ENCODE data around the gene SLC16A9.
A peak's percentile ranks its signal among the peaks of the same experiment; 100 is the strongest.

Gene SLC16A9

GRCh38 chr10:59628456-59628855 is 81.2 kb downstream of the SLC16A9 start:
- DNase-seq (ENCODE audit: low spot score) = no peak

- no peak for DNase-seq (ENCODE audit: low spot score)
Measured at GRCh38 chr10:59627366-59628018, 82.2 kb downstream of the SLC16A9 start.

GRCh38 chr10:59626523-59626869 is 83.2 kb downstream of the SLC16A9 start:
- DNase-seq (ENCODE audit: low spot score) = no peak

DNA sequence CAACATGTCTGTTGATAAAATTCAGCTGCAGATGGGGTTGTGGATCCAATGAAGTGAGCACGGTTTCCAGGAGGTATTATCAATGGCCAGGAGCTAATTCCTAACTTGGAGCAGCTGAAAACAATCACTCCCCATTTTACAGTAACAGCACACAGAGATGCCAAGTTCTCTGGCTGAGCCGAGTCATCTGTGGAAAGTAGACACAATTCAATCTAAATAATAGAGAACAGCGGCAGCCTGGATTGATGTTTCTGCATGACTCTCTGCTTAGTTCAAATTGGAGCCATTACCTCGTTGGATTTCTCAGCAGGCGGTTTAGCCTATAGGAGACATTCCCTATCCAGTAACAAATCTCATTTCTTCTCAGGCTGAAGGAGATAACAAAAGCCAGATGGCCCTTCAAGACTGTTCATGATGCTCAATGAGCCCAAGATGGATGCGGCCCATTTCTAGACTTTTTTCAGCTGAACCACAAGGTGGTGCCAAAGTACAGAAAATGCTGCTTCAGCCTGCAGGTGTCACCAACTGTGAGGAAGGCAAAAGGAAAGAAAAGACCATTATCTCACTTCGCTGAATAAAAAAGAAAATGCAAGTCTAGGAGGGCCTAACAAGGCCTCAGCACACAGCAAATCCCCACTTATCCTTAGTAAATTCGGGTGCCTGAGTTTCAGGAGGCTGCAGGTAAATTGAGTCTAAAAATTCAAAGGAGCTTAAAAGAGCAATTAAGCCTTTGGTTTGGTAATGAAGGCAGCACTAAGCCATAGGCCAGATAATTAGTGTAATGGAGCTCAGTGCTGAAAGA is 83.7 kb downstream of the SLC16A9 start:
- DNase-seq (ENCODE audit: low spot score) = peak; percentile 91

- no peak for DNase-seq (ENCODE audit: low spot score)
Measured at GRCh38 chr10:59624951-59625350, 84.7 kb downstream of the SLC16A9 start.

DNA sequence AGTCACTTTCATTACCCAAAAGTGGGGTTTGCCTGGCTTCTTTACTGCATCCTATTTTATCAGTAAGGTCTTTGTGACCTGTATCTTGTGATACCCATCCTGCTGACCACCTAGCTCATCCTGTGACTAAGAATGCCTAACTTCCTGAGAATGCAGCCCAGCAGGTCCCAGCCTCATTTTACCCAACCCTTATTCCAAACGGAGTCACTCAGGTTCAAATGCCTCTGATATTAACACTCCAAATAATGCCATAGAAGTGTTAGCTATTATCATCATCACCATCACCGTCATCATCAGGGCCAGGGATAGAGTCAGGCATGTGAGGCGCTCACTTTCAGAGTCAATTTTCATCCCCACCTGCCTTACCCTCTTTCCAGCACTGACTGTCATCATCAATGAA is 85.5 kb downstream of the SLC16A9 start:
- no peak for DNase-seq (ENCODE audit: low spot score)

- DNase-seq (ENCODE audit: low spot score) = no peak
Measured at GRCh38 chr10:59623133-59624121, 86.2 kb downstream of the SLC16A9 start.

GRCh38 chr10:59622320-59623132 is 87.1 kb downstream of the SLC16A9 start:
- peak; percentile 63 for DNase-seq (ENCODE audit: low spot score)

DNA sequence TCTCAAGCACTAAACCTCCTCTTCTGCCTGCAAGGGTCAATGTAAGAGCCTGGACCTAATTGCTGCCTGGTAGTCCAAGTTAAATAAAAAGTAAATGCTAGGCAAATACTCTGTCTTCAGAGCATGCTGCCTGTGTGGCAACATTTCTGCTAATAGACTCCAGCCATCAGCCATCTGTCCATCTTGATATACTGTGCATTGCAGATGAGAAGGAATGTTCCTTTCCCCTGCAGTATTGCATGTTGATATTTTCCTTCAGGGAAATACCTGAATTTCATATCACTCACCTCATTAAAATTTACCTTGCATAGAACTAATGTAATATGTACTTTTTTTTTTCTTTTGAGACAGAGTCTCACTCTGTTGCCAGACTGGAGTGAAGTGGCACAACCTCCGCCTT is 87.9 kb downstream of the SLC16A9 start:
- DNase-seq (ENCODE audit: low spot score) = no peak

- no peak for DNase-seq (ENCODE audit: low spot score)
Measured at GRCh38 chr10:59618666-59619065, 91.0 kb downstream of the SLC16A9 start.

DNA sequence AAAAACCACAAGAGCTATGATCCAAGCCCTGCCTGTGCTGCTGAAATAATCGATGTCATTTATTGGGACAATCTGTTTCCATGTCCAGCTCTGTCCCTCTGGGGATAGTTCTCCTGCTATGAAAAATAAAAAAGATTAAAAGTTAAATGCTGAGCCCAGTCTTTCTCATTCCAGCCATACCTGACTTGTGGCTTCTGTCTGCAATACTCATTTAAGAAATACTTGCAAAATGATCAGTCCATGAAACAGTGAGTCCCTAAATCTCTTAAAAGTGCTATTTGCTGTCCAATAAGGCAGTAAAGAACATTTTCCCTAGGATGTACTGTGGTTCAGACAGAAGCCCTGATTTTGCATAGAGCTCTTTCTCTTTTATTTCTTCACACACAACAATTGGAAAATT is 91.7 kb downstream of the SLC16A9 start:
- DNase-seq (ENCODE audit: low spot score) = no peak

GRCh38 chr10:59611048-59611447 is 98.6 kb downstream of the SLC16A9 start:
- DNase-seq (ENCODE audit: low spot score) = no peak

GRCh38 chr10:59607970-59608369 is 101.7 kb downstream of the SLC16A9 start:
- DNase-seq (ENCODE audit: low spot score) = no peak

- peak; percentile 48 for DNase-seq (ENCODE audit: low spot score)
Measured at GRCh38 chr10:59606551-59606961, 103.1 kb downstream of the SLC16A9 start.

DNA sequence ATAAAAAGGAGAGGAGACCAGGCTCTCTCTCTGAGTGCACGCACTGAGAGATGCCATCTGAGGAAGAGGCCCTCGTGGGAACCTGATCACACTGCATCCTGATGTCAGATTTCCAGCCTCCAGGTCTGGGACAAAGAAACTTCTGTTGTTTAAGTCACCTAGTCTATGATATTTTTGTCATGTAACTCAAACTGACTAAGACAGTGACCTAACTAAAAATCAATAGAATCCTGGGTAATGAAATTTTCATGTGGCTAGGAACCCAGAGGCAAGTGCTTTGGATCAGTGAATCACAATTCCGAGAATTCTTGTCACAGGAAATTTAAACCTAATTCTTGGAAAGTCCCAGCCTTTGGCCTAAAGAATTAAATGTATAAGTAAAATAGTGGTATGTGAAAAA is 107.7 kb downstream of the SLC16A9 start:
- no peak for DNase-seq (ENCODE audit: low spot score)
